Esophagus squamous epithelium (tissue), 5 donors: ENCODE data around the gene SLC46A2. TPM values are rescaled to one million over a fixed set of nuclear protein-coding genes. Genes with fewer than 3 reads are reported as not detected.

Source experiments
- DNase-seq: peaks from one replicate; lab custom pipeline; 2025; lab: John Stamatoyannopoulos, UW
- H3K27ac ChIP-seq, 4 donors: fragments of 200-600 bp; sonication (generic); one replicate each; pipeline ENCODE4 v1.5.1; 2016 to 2019; ENCODE audit warnings: mild to moderate bottlenecking in 1 of 4
- H3K27me3 ChIP-seq, 4 donors: fragments of 200-600 bp; sonication (generic); 1 replicate in 3 of 4; 2 replicates in 1 of 4; pipeline versions ENCODE4 v1.5.1 to v1.6.0; 2017 to 2021; ENCODE audit warnings: antibody characterized with exemption in 1 of 4
- H3K36me3 ChIP-seq, 3 donors: fragments of 200-600 bp; sonication (generic); one replicate each; pipeline ENCODE4 v1.5.1; 2016 to 2019
- H3K4me1 ChIP-seq, 3 donors: fragments of 200-600 bp; sonication (generic); one replicate each; pipeline ENCODE4 v1.5.1; 2017 to 2019
- H3K4me3 ChIP-seq, 4 donors: fragments of 200-600 bp; sonication (generic); 1 replicate in 3 of 4; 2 replicates in 1 of 4; pipeline ENCODE4 v1.5.1; 2016 to 2019; ENCODE audit warnings: mild to moderate bottlenecking in 2 of 4, moderate library complexity in 1 of 4
- H3K9me3 ChIP-seq, 3 donors: fragments of 200-600 bp; sonication (generic); one replicate each; pipeline ENCODE4 v1.5.1; 2016 to 2019
- CTCF ChIP-seq, 6 experiments: fragments of 450-650 bp in 4 of 6; fragments of 200-600 bp in 2 of 6; sonication (generic) in 2 of 6; IDR thresholded peaks; one replicate each; pipeline ENCODE4 v1.5.1; 2016 to 2019; ENCODE audit warnings: antibody characterized with exemption in 6 of 6, mild to moderate bottlenecking in 4 of 6, moderate library complexity in 4 of 6
- POLR2A ChIP-seq, 4 donors: fragments of 450-650 bp; IDR thresholded peaks; one replicate each; pipeline ENCODE4 v1.6.1; 2017; ENCODE audit warnings: antibody characterized with exemption in 4 of 4, mild to moderate bottlenecking in 4 of 4, moderate library complexity in 3 of 4
- WGBS, 2 donors: methylation state at CpG; one replicate each; pipeline ENCODE4 v1.1.5; 2018; 5-methylcytosine and 5-hydroxymethylcytosine counted together
- intact Hi-C: fragments of 100-400 bp; cut with DNase I; formaldehyde crosslinking; loops from one replicate; pipeline ENCODE4 v1.15.0; 2022
- total RNA-seq, 4 donors: library from RNA; depleted of rRNA; stranded (reverse); fragments of >200 nt; gene quantifications; one replicate each; pipeline ENCODE4 v1.1.0, GENCODE V29; 2016
- donor health status: DM: yes; HTN: yes; CAD: no.

SLC46A2 gene
- total RNA-seq, 4 donors from 2014 or later = 0.09 to 1.6 (median 0.57) TPM

- Histone ChIP-seq H3K36me3 (peaks cover 0 to 9% (median 0%) of the 10 kb centered on the region in 3 donors), H3K9me3 (no peaks in the 10 kb centered on the region), H3K4me3 (no peak overlapping the region), H3K27ac (peak overlapping the region; percentile 35 to 68 (median 47)), H3K4me1 (peaks cover 3 to 10% (median 8%) of the 10 kb centered on the region in 3 donors), H3K27me3 (no peaks in the 10 kb centered on the region)
- no peak for DNase-seq
- no peak for TF ChIP-seq CTCF (IDR thresholded peaks at IDR 0.05)
- no peak for TF ChIP-seq POLR2A (IDR thresholded peaks at IDR 0.05)
- intact Hi-C loops = no loop called here
- WGBS, 2 donors = 83 to 86% methylated on average over 4 of the region's 5 CpGs
Observed at GRCh38 chr9:112831281-112831851, 59.3 kb downstream of the SLC46A2 start.

Other genes starting within 250 kb of the SLC46A2 start
- 10 to 100 TPM in 3 of 4 donors, 1 to 10 TPM in 1; 8.1 to 14.9 (median 12.5) TPM for gene INIP, start 172.8 kb downstream of the SLC46A2 start, total RNA-seq
- gene SNX30, start 140.1 kb downstream of the SLC46A2 start, total RNA-seq = 10 to 100 TPM in 1 of 4 donors, 1 to 10 TPM in 3; 4.8 to 10.2 (median 9.3) TPM
- gene ZNF883, start 121.3 kb upstream of the SLC46A2 start, total RNA-seq = 1 to 10 TPM in 3 of 4 donors, under 1 TPM in 1; 0.57 to 1.9 (median 1.5) TPM
- gene ZFP37, start 165.8 kb upstream of the SLC46A2 start, total RNA-seq = 1 to 10 TPM in 3 of 4 donors, under 1 TPM in 1; 0.88 to 3.8 (median 1.4) TPM